DMS153 (cell line): ENCODE data around the gene AP1S1.
"Not testable (repeated sequence)": the region's sequence is repeated elsewhere in the genome, so short reads cannot be mapped to it uniquely, and the experiment has no call there.

ENCODE experiments used
- DNase-seq: peaks from one replicate; lab custom pipeline; 2025; lab: John Stamatoyannopoulos, UW

The AP1S1 gene

DNA sequence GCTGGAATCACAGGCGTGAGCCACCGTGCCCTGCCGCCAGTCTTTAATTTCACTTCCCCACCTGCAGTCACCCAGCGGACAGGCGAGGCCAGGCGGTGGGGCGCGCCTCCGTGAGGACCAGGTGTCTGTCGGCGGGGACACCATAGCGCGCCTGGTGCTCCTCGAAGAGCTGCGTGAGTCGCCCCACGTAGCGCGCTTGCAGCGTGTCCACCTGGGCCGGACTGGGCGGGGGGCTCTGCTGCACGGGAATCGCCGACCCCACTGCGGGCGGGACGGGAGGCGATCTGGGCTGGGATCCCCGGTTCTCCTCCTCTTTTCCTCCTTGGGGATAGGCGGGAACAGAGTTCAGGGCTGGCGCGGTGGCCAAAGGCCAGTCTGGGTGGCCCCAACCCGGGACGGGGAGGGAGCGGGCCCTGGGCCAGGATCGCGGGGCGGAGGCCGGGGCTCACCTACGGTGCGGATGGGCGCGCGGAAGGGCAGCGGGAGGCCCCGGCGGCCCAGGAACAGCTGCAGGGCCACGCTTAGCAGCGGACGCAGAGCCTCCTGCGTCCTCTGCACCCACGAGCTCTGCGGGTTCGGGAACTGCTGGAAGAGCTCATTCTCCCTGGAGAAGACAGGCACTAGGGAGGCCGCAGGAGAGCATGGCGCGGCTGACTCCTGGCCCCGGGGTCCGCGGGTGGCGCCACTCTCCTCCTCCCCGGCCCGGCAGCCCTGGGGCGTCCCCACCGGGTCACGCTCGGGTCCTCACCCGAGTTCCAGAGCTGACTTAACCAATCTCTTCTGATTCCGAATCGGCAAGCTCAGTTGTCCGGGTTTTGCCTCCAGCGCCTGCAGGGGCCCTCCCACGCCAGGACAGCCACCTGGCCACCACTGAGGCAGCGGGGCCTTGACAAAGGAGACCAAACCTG is 47.7 kb downstream of the AP1S1 start:
- no peak for DNase-seq

DNA sequence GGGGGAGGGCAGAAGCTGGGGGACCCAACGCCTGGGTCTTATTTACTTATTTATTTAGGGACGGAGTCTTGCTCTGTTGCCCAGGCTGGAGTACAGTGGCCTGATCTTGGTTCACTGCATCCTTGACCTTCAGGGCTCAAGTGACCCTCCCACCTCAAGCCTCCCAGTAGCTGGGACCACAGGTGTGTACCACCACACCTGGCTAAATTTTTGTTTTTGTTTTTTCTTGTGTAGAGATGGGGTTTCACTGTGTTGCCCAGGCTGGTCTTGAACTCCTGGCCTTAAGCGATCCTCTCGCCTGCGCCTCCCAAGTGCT is 48.3 kb downstream of the AP1S1 start:
- DNase-seq: no peak

DNA sequence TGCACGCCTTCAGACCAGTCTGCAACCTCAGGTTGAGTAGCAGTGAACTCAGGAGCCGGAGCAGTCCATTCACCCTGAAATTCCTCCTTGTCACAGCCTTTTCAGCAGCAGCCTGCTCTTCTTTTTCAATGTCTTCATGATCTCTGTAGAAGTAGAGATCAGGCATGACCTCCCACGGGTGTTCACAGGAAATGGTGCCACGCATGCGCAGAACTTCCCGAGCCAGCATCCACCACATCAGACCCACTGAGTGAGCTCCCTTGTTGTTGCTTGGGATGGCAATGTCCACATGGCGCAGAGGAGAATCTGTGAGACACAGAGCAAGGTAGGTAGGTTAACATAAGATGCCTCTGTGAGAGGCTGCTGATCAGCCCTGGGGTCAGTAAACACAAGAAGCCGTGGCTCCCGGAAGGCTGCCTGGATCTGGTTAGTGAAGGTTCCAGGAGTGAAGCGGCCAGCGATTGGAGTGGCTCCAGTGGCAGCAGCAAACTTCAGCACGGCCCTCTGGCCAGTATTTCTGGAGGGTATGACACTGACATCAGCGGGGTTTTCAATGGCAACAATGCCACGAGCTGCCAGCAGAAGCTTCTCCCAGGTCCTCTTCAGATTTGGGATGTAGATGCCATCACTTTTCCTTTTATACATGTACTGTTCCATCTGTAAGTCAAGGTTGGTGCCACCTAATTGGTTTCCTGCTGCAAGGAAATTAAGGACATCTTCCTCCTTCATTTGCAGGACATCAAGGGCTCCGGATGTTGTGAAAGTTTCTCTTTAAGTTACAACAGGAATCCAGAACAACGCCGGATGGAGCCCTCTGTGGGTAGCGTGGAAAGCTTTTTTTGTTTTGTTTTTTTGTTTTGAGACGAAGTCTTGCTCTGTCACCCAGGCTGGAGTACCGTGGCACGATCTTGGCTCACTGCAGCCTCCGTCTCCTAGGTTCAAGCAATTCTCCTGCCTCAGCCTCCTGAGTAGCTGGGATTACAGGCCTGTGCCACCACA is 49.8 kb downstream of the AP1S1 start:
- DNase-seq: not testable (repeated sequence)

DNA sequence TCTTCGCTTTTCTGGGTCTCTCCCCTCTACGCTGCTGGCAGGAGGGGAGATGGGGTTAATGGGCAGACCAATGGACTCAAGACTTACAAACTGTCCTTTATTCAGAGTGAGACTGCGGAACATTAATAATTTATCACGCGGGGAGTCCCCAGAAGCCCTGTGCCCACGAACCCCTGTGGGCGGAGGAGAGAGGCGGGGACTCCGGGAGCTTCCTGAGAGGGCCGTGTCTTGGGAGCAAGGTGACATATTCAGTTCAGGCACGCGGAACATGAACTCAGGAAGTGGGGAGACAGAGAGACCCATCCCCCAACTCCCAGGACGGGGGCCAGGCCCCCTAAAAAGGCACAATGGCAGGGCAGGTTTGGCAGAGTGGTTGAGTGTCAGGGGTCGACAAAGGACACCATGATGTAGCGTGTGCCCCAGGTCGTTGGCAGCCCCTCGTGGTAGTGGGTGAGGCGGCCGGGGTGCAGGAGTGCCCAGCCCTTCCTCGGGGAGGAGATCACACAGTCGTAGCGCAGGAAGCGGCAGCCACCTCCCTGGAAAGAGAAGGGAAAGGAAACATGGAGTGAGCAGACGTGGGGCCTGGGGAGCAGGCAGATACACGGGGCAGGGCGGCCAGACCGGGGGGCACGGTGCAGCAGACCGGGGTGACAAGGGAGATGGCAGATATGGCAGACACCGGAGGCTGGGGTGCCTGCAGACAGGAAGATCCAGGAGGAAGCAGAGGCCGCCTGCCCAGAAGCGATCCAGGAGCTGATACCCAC is 51.8 kb downstream of the AP1S1 start:
- DNase-seq: no peak

DNA sequence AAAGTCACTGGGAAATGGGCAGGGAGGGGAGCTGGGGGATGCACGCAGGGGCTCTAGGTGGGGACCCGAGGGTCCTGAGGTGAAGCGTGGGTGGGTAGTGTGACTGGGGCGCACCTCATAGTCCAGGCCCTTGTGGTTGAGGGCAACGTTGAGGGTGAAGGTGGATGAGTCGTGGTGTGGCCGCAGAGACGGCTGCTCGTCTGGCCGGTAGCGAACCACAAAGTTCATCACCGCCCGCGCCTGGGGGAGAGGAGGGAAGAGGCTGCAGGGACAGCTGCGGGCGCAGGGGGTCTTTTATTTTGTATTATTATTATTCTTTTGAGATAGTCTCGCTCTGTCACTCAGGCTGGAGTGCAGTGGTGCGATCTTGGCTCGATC is 52.4 kb downstream of the AP1S1 start:
- no peak for DNase-seq

DNA sequence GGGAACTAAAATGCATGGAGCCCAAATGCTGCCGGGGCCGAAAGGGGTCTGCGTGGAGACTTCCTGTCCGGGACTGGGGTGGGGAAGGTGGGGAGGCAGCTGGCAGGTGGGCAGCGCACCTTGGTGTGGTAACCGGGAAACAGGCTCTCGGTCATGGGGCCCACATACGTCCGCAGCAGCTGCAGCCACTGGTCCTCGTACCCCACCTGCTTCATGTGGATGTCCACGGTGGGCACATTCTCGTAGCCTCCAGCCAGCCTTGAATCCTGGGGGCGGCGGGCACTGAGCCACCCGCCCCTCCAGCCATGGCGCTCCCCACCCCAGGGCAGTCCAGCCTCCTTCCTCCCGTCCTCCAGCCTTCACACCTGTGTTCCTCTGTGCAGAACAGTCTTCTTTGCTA is 53.2 kb downstream of the AP1S1 start:
- DNase-seq: no peak

DNA sequence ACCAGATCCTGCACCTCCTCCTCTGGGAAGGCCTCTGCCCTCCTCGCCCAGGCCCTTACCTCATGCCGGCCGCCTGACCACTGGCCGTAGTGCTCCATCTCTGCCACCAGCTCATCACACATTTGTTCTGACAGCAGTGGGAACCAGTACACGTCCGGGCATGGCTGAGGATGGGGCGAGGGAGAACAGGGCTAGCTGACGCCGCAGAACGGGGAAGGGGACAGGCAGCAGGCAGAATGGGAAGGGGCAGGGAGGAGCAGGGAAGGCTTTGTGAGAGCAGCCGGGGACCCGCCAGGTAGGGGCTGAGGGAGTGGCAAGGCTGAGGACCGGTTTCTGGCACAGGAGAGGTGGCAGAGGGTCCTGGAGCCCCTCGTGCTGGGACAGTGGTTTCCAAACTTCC is 54.5 kb downstream of the AP1S1 start:
- no peak for DNase-seq

DNA sequence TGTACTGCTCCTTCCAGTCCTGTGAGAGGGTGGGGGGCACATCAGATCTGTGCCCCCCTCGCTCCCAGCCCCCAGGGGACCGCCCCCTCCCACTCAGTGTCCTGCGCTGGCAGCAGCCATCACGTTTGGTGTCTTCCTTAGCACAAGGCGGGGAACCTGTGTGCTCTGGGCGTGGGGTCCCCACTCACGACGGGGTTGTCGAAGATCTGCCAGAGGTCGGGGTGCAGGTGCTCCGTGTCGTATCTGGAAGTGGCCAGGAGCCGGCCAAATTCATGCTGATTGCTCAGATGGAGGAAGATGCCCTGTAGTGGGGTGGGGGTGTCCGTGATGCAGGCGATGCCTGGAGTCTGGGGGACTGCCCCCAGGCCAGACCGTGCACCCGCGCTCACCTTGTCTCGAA is 55.9 kb downstream of the AP1S1 start:
- DNase-seq: no peak
